ENCODE results near the gene SUPT3H.

GRCh38 chr6:45387236-45387635 lies 9.5 kb upstream of the SUPT3H start:
- TF ChIP-seq ZNF274 (IDR thresholded peaks at IDR 0.05; ENCODE audit: low read depth, low read length) (no peak), YY1 (IDR thresholded peaks at IDR 0.05; ENCODE audit: insufficient read depth, insufficient read length) (no peak), SUZ12 (IDR thresholded peaks at IDR 0.05; ENCODE audit: extremely low read depth, insufficient read depth, insufficient read length) (no peak)
